B cell (primary cell): ENCODE data around the gene COLEC12. TPM values are rescaled to one million over a fixed set of nuclear protein-coding genes. Genes with fewer than 3 reads are reported as not detected.

Experiments
- ATAC-seq: fragments of 200-7000 bp; cut with Tn5 transposase; one replicate; pipeline ENCODE4 v1.10.0; 2021; ENCODE audit warnings: low read depth, mild to moderate bottlenecking, moderate number of reproducible peaks, moderate library complexity
- CTCF ChIA-PET: fragments of 350-600 bp; sonication (Branson Sonifier 250); formaldehyde crosslinking; loops from one replicate; lab custom pipeline; 2021; ENCODE audit warnings: antibody characterized with exemption, inconsistent platforms; lab: Charles Lee
- POLR2A ChIA-PET: fragments of 350-600 bp; sonication (Branson Sonifier 250); formaldehyde crosslinking; loops from one replicate; lab custom pipeline; 2021; ENCODE audit warnings: antibody characterized with exemption; lab: Charles Lee
- DNase-seq: peaks from one replicate; pipeline ENCODE4 v3.0.0; 2013
- H2AFZ ChIP-seq: 2 replicates; pipeline ENCODE4 v1.6.1; 2012; ENCODE audit warnings: mild to moderate bottlenecking, low read depth, low read length; ENCODE audit not compliant: insufficient read depth, poor library complexity, severe bottlenecking
- H3K27ac ChIP-seq, 2 donors: 1 replicate in 1 of 2; 2 replicates in 1 of 2; pipeline ENCODE4 v1.5.1; 2012 to 2013; ENCODE audit warnings: low read length in 2 of 2, mild to moderate bottlenecking in 2 of 2, moderate library complexity in 1 of 2
- H3K27me3 ChIP-seq, 4 experiments: fragments of 200-600 bp in 1 of 4; sonication (generic) in 1 of 4; replicated peaks in 1 of 4; 1 replicate in 2 of 4; 2 replicates in 2 of 4; pipeline versions ENCODE4 v1.6.1 to v1.7.0; 2013 to 2016; ENCODE audit warnings: low read length in 3 of 4, mild to moderate bottlenecking in 2 of 4, mixed read lengths in 1 of 4, moderate library complexity in 1 of 4; ENCODE audit not compliant: insufficient read depth in 4 of 4, control insufficient read depth in 3 of 4; ENCODE audit errors: control extremely low read depth in 1 of 4
- H3K36me3 ChIP-seq, 2 experiments: replicated peaks in 1 of 2; 1 replicate in 1 of 2; 2 replicates in 1 of 2; pipeline versions ENCODE4 v1.6.1 to v1.7.1; 2013; ENCODE audit warnings: low read length in 1 of 2; ENCODE audit not compliant: insufficient read depth in 2 of 2, control insufficient read depth in 1 of 2; ENCODE audit errors: control extremely low read depth in 1 of 2, extremely low read depth in 1 of 2
- H3K4me1 ChIP-seq, 2 donors: fragments of 200-600 bp in 1 of 2; sonication (generic) in 1 of 2; 1 replicate in 1 of 2; 2 replicates in 1 of 2; pipeline versions ENCODE4 v1.5.1 to v1.6.1; 2013 to 2017; ENCODE audit warnings: low read length in 2 of 2; ENCODE audit not compliant: control insufficient read depth in 2 of 2, insufficient read depth in 2 of 2
- H3K4me2 ChIP-seq: replicated peaks from 2 replicates; pipeline ENCODE3; 2012; ENCODE audit warnings: mild to moderate bottlenecking, low read depth, low read length; ENCODE audit not compliant: poor library complexity, severe bottlenecking
- H3K4me3 ChIP-seq, 5 experiments: fragments of 200-600 bp in 1 of 5; sonication (generic) in 1 of 5; 1 replicate in 3 of 5; 2 replicates in 2 of 5; pipeline versions ENCODE4 v1.5.1 to v1.7.0; 2011 to 2016; ENCODE audit warnings: low read length in 4 of 5, mild to moderate bottlenecking in 4 of 5, low read depth in 2 of 5, control low read depth in 1 of 5, moderate library complexity in 1 of 5; ENCODE audit not compliant: insufficient read depth in 1 of 5; ENCODE audit errors: control extremely low read depth in 1 of 5, extremely low read depth in 1 of 5
- H3K79me2 ChIP-seq: fragments of 200-600 bp; sonication (generic); one replicate; pipeline ENCODE4 v1.6.0; 2016; ENCODE audit warnings: low read length; ENCODE audit not compliant: control insufficient read depth, insufficient read depth
- H3K9ac ChIP-seq: fragments of 200-600 bp; sonication (generic); 2 replicates; pipeline ENCODE4 v1.6.1; 2017; ENCODE audit warnings: mild to moderate bottlenecking, low read length, moderate library complexity
- H3K9me3 ChIP-seq, 3 donors: one replicate each; pipeline versions ENCODE4 v1.6.1 to v1.7.1; 2013; ENCODE audit warnings: low read length in 2 of 3; ENCODE audit not compliant: control insufficient read depth in 2 of 3, insufficient read depth in 1 of 3; ENCODE audit errors: control extremely low read depth in 1 of 3
- H4K20me1 ChIP-seq: 2 replicates; pipeline ENCODE4 v1.6.0; 2012; ENCODE audit warnings: mild to moderate bottlenecking, low read length; ENCODE audit not compliant: insufficient read depth, control insufficient read depth, poor library complexity, severe bottlenecking
- H3K27ac Mint-ChIP-seq: one replicate; pipeline ENCODE4 v1.8.0; 2021; ENCODE audit warnings: mixed read lengths
- H3K27me3 Mint-ChIP-seq: one replicate; pipeline ENCODE4 v1.8.0; 2021; ENCODE audit warnings: mixed read lengths
- H3K4me1 Mint-ChIP-seq: one replicate; pipeline ENCODE4 v1.8.0; 2021; ENCODE audit warnings: mixed read lengths
- H3K4me3 Mint-ChIP-seq: one replicate; pipeline ENCODE4 v1.8.0; 2021; ENCODE audit warnings: mixed read lengths
- H3K9me3 Mint-ChIP-seq: one replicate; pipeline ENCODE4 v1.8.0; 2022; ENCODE audit warnings: mixed read lengths; ENCODE audit not compliant: insufficient read depth
- CTCF ChIP-seq: fragments of 200-600 bp; IDR thresholded peaks from one replicate; pipeline ENCODE4 v1.8.0; 2022; ENCODE audit warnings: antibody characterized with exemption, mild to moderate bottlenecking
- EZH2 ChIP-seq: IDR thresholded peaks from 2 replicates; pipeline ENCODE4 v1.6.1; 2012; ENCODE audit warnings: borderline replicate concordance, low read depth, mild to moderate bottlenecking, moderate library complexity, low read length; ENCODE audit not compliant: insufficient read depth, poor library complexity, severe bottlenecking
- WGBS: methylation state at CpG from one replicate; pipeline ENCODE4 v1.1.5; 2013; ENCODE audit warnings: missing lambda C conversion rate; ENCODE audit not compliant: insufficient coverage; 5-methylcytosine and 5-hydroxymethylcytosine counted together
- intact Hi-C: fragments of 100-400 bp; cut with micrococcal nuclease; formaldehyde crosslinking; loops from one replicate; pipeline ENCODE4 v1.10.0; 2022
- polyA plus RNA-seq: library from polyadenylated mRNA; depleted of rRNA; stranded (reverse); fragments of >200 nt; gene quantifications from 2 replicates; pipeline ENCODE4 v1.2.3, GENCODE V29; 2012
- total RNA-seq, 2 donors: library from RNA; stranded (reverse); fragments of 120-200 nt in 1 of 2; gene quantifications; 1 replicate in 1 of 2; 2 replicates in 1 of 2; pipeline versions ENCODE4 v1.2.3 to v1.2.4, GENCODE V29; 2013 to 2022

Gene COLEC12
- total and polyA plus RNA-seq, 2 donors (not counting 1 experiment from before 2014, with no cell fraction given) = not detected

- Mint-ChIP-seq H3K27me3 (peaks cover 5% of the 10 kb centered on the region), H3K27ac (no peak overlapping the region), H3K9me3 (no peaks in the 10 kb centered on the region), H3K4me3 (no peak overlapping the region), H3K4me1 (no peaks in the 10 kb centered on the region)
- Histone ChIP-seq H3K36me3 (no peaks in the 10 kb centered on the region), H3K9ac (no peak overlapping the region), H3K4me1 (no peaks in the 10 kb centered on the region), H3K9me3 (no peaks in the 10 kb centered on the region), H3K4me3 (no peak overlapping the region), H3K4me2 (no peak overlapping the region), H4K20me1 (no peaks in the 10 kb centered on the region), H3K27ac (no peak overlapping the region), H2AFZ (no peak overlapping the region), H3K27me3 (no peaks in the 10 kb centered on the region), H3K79me2 (no peaks in the 10 kb centered on the region)
- CTCF ChIA-PET = no interaction called here
- TF ChIP-seq EZH2 (no peak), CTCF (no peak)
- no peak for ATAC-seq
- POLR2A ChIA-PET = no interaction called here
- WGBS = no CpG with 5 or more reads among the region's 2 CpGs
- no peak for DNase-seq
- intact Hi-C loops = no loop called here
Observed at GRCh38 chr18:433960-434359, 66.5 kb downstream of the COLEC12 start.

DNA sequence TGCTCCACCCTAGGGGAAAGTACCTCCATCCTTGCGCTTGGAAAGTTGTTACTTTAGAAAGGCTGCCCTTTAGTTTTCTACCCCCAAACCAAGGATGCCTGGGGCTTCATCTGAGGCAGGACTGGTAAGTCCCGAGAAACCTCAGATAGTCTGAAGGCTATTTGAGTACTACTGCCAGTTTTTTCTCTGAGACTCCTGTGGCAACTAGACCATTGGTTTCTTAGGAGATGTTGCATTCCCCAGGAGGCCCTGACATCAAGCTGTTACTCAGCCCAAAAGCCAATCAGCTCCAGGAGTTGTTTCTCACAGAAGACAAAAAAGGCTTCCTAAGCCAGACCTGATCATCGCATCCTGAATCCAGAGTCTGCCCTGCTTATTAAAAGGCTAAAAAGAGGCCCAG lies 67.2 kb downstream of the COLEC12 start:
- H3K9me3 ChIP-seq = no peaks in the 10 kb centered on the region
- H3K27ac Mint-ChIP-seq = no peak overlapping the region
- H3K4me3 Mint-ChIP-seq = no peak overlapping the region
- ATAC-seq (no peak), DNase-seq (no peak)
- no peaks in the 10 kb centered on the region for H3K4me1 Mint-ChIP-seq
- H3K36me3 ChIP-seq = no peaks in the 10 kb centered on the region
- no peaks in the 10 kb centered on the region for H4K20me1 ChIP-seq
- peaks cover 5% of the 10 kb centered on the region for H3K27me3 Mint-ChIP-seq
- H3K4me3 ChIP-seq = no peak overlapping the region
- no peaks in the 10 kb centered on the region for H3K79me2 ChIP-seq
- H3K9ac ChIP-seq = no peak overlapping the region
- TF ChIP-seq EZH2 = no peak
- TF ChIP-seq CTCF = no peak
- H3K4me1 ChIP-seq = no peaks in the 10 kb centered on the region
- no peak overlapping the region for H3K27ac ChIP-seq
- no peaks in the 10 kb centered on the region for H3K27me3 ChIP-seq
- H3K9me3 Mint-ChIP-seq = no peaks in the 10 kb centered on the region
- intact Hi-C loops = no loop called here
- 81% methylated on average over 2 of the region's 3 CpGs for WGBS
- H2AFZ ChIP-seq = no peak overlapping the region
- H3K4me2 ChIP-seq = no peak overlapping the region
- POLR2A ChIA-PET = no interaction called here
- CTCF ChIA-PET = no interaction called here
